Measurements from ENCODE around the gene NSUN6. TPM values are rescaled to one million over a fixed set of nuclear protein-coding genes. Genes with fewer than 3 reads are reported as not detected.

NSUN6 gene
- total RNA-seq, 1 experiment from 2014 or later = 12.5 TPM

- ChIA-PET RAD21 (ENCODE audit: low non-redundant PET in 1 of 2, low total read pairs in 2 of 2, uncharacterized antibody in 2 of 2, unreplicated experiment in 2 of 2) (no interaction called here), CTCF (no interaction called here), POLR2A (no interaction called here)
- Histone ChIP-seq H3K36me3 (ENCODE audit: control insufficient read depth in 1 of 2, insufficient read depth in 2 of 2, low read length in 2 of 2) (no peaks in the 10 kb centered on the region), H3K9me2 (ENCODE audit: insufficient read depth) (no peaks in the 10 kb centered on the region), H4K20me1 (ENCODE audit: insufficient read depth) (no peaks in the 10 kb centered on the region), H3K4me2 (ENCODE audit: low read length) (no peak overlapping the region), H2AFZ (ENCODE audit: low read depth, low read length, poor library complexity, severe bottlenecking) (no peak overlapping the region), H3K27ac (ENCODE audit: low read depth, low read length) (no peak overlapping the region), H3K79me2 (ENCODE audit: insufficient read depth, low read length) (no peaks in the 10 kb centered on the region), H3K9me3 (ENCODE audit: control insufficient read depth in 1 of 2, insufficient read depth in 1 of 2, low read depth in 1 of 2, low read length in 2 of 2) (no peaks in the 10 kb centered on the region), H3K27me3 (ENCODE audit: insufficient read depth, low read length) (no peaks in the 10 kb centered on the region), H3K9ac (ENCODE audit: low read length) (no peak overlapping the region), H3K4me1 (ENCODE audit: control insufficient read depth in 1 of 2, insufficient read depth in 2 of 2, low read length in 2 of 2) (no peaks in the 10 kb centered on the region), H3K4me3 (replicated peaks in 1 of 2; ENCODE audit: low read depth in 1 of 2, low read length in 2 of 2) (no peak overlapping the region)
- no TSS peak for BruUV-seq (replicated peaks)
- ATAC-seq (no peak), DNase-seq (ENCODE audit: low read depth, low spot score) (no peak)
- TF ChIP-seq ZFX (IDR thresholded peaks at IDR 0.05) (no peak), MAX (IDR thresholded peaks at IDR 0.05) (no peak), SP1 (IDR thresholded peaks at IDR 0.05; ENCODE audit: low read depth) (no peak), SRF (IDR thresholded peaks at IDR 0.05; ENCODE audit: low read depth) (no peak), JUND (IDR thresholded peaks at IDR 0.05) (no peak), SIN3A (IDR thresholded peaks at IDR 0.05; ENCODE audit: low read depth) (no peak), EGR1 (IDR thresholded peaks at IDR 0.05; ENCODE audit: low read depth) (no peak), ZNF274 (IDR thresholded peaks at IDR 0.05; ENCODE audit: low read depth, low read length) (no peak), REST (IDR thresholded peaks at IDR 0.05; ENCODE audit: low read depth) (no peak), YY1 (IDR thresholded peaks at IDR 0.05; ENCODE audit: extremely low read depth, insufficient replicate concordance, low read depth, low read length) (no peak)
- intact Hi-C loops (cut with micrococcal nuclease) = no loop called here
Observed at GRCh38 chr10:18523858-18524257, 127.5 kb downstream of the NSUN6 start.
